ENCODE results near the gene KCTD6. TPM values are rescaled to one million over a fixed set of nuclear protein-coding genes. Genes with fewer than 3 reads are reported as not detected.

The KCTD6 gene
- total RNA-seq, 1 experiment from 2014 or later = 9.9 TPM

DNA sequence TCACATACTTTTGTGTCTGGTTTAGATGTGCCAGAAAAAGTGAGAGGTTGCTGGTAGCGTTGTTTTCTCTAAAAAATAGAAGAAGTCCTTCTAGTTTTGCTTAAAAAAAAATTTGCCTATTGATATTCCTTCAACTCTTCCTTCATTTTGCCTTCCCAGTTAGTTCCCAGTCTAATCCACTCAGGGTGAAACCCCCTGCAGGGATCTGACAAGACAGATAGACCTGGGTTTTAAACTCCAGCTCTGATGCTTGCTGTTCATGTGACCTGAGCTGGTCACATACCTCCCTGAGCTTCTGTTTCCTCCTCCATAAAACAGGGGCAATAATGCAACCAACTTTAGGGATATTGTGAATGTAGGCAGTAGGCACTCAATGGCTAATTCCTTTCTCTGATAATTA lies 18.6 kb upstream of the KCTD6 start:
- Mint-ChIP-seq H3K27me3 (ENCODE audit: insufficient read depth, unreplicated experiment) (no peaks in the 10 kb centered on the region), H3K4me1 (ENCODE audit: insufficient read depth, unreplicated experiment) (peaks cover 13% of the 10 kb centered on the region), H3K36me3 (ENCODE audit: insufficient read depth, unreplicated experiment) (no peaks in the 10 kb centered on the region), H3K9me3 (ENCODE audit: unreplicated experiment) (no peaks in the 10 kb centered on the region), H3K4me3 (ENCODE audit: unreplicated experiment) (no peak overlapping the region), H3K27ac (ENCODE audit: low read depth, unreplicated experiment) (peak overlapping the region; percentile 82)
- TF ChIP-seq, protein P1, sequence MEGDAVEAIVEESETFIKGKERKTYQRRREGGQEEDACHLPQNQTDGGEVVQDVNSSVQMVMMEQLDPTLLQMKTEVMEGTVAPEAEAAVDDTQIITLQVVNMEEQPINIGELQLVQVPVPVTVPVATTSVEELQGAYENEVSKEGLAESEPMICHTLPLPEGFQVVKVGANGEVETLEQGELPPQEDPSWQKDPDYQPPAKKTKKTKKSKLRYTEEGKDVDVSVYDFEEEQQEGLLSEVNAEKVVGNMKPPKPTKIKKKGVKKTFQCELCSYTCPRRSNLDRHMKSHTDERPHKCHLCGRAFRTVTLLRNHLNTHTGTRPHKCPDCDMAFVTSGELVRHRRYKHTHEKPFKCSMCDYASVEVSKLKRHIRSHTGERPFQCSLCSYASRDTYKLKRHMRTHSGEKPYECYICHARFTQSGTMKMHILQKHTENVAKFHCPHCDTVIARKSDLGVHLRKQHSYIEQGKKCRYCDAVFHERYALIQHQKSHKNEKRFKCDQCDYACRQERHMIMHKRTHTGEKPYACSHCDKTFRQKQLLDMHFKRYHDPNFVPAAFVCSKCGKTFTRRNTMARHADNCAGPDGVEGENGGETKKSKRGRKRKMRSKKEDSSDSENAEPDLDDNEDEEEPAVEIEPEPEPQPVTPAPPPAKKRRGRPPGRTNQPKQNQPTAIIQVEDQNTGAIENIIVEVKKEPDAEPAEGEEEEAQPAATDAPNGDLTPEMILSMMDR (IDR thresholded peaks at IDR 0.05; ENCODE audit: unreplicated experiment) = no peak
- intact Hi-C loops (cut with micrococcal nuclease) = no loop called here
- BruUV-seq (replicated peaks) = no TSS peak
- ChIA-PET POLR2A (interaction anchor here (2.5 to 3.5 kb wide), 2 partner anchors 8 to 14 kb away, joined by 9 to 33 read pairs; no protein-coding TSS in a partner anchor), CTCF (interaction anchor here (0.6 to 6.7 kb wide), 6 partner anchors 10 to 387 kb away, joined by 3 to 60 read pairs (median 6); partner anchors contain the start of gene KCTD6)
- no peak for DNase-seq (ENCODE audit: unreplicated experiment)

DNA sequence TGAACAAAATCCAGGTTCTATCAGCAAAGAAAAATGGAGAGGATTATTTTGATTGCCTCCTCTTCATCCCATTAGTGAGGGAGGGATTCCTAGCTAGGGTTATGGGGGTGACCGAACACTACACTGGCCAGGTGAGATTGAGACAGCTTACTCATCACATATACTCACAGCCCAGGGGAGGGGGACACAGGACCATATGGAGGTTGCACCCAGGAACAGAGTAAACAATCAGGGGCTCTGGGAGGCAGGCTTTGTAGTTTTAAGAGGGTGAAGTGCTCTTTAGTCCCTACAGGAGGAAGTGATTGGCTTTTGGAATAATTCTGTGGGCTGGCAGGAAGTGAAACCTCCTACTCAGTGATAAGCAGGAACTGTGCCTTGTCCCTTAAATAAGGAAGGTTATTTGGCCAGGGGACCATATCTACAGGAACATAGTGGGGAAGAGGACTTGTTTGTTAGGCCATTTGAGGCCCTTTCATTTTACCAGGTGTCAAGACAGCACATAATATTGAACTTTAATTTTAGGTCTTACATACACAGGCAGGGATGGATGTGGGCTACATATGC lies 17.5 kb upstream of the KCTD6 start:
- Mint-ChIP-seq H3K36me3 (ENCODE audit: insufficient read depth, unreplicated experiment) (no peaks in the 10 kb centered on the region), H3K4me3 (ENCODE audit: unreplicated experiment) (no peak overlapping the region), H3K27ac (ENCODE audit: low read depth, unreplicated experiment) (peak overlapping the region; percentile 27), H3K4me1 (ENCODE audit: insufficient read depth, unreplicated experiment) (peaks cover 13% of the 10 kb centered on the region), H3K27me3 (ENCODE audit: insufficient read depth, unreplicated experiment) (no peaks in the 10 kb centered on the region), H3K9me3 (ENCODE audit: unreplicated experiment) (no peaks in the 10 kb centered on the region)
- BruUV-seq (replicated peaks) = no TSS peak
- TF ChIP-seq, protein P1 (IDR thresholded peaks at IDR 0.05; ENCODE audit: unreplicated experiment) = no peak
- intact Hi-C loops (cut with micrococcal nuclease) = no loop called here
- ChIA-PET POLR2A (interaction anchor here (1.4 kb wide), 1 partner anchor 12 kb away, joined by 6 read pairs; no protein-coding TSS in a partner anchor), CTCF (interaction anchor here (6.7 kb wide), 1 partner anchor 18 kb away, joined by 60 read pairs; the partner anchor contains the start of gene KCTD6)
- no peak for DNase-seq (ENCODE audit: unreplicated experiment)

DNA sequence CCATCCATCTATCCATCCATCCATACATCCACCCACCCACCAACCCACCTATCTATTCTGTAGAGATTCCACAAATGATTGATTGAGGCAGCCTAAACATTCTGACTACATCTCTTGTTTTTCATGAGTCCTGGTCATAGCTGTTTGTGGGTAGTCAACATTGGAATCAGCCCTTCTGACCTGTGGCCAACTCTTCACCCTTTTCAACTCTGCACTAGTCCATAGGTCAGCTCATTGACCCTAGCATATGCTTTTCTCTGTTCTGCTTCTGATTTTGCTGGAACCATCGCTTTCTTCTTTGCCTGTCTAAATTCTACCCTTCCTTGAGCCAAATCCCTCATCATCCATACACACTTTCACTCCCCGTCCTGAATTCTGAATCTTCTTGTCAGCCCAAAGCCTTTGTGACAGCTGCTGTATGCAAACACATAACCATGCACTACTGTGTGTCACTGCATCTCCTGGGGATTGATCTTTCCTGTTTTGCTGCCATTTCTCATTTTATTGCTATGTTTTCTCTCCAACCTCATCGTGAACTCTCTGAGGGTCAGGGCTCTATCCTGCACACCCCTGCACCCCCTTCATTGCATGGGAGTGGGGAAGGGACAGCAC lies 16.8 kb upstream of the KCTD6 start:
- Mint-ChIP-seq H3K36me3 (ENCODE audit: insufficient read depth, unreplicated experiment) (no peaks in the 10 kb centered on the region), H3K9me3 (ENCODE audit: unreplicated experiment) (no peaks in the 10 kb centered on the region), H3K4me3 (ENCODE audit: unreplicated experiment) (no peak overlapping the region), H3K27me3 (ENCODE audit: insufficient read depth, unreplicated experiment) (no peaks in the 10 kb centered on the region), H3K4me1 (ENCODE audit: insufficient read depth, unreplicated experiment) (peaks cover 13% of the 10 kb centered on the region), H3K27ac (ENCODE audit: low read depth, unreplicated experiment) (no peak overlapping the region)
- ChIA-PET POLR2A (interaction anchor here (1.4 kb wide), 1 partner anchor 12 kb away, joined by 6 read pairs; no protein-coding TSS in a partner anchor), CTCF (interaction anchor here (1.9 kb wide), 1 partner anchor 16 kb away, joined by 10 read pairs; the partner anchor contains the start of gene KCTD6)
- BruUV-seq (replicated peaks) = no TSS peak
- intact Hi-C loops (cut with micrococcal nuclease) = no loop called here
- TF ChIP-seq, protein P1 (IDR thresholded peaks at IDR 0.05; ENCODE audit: unreplicated experiment) = no peak
- no peak for DNase-seq (ENCODE audit: unreplicated experiment)

DNA sequence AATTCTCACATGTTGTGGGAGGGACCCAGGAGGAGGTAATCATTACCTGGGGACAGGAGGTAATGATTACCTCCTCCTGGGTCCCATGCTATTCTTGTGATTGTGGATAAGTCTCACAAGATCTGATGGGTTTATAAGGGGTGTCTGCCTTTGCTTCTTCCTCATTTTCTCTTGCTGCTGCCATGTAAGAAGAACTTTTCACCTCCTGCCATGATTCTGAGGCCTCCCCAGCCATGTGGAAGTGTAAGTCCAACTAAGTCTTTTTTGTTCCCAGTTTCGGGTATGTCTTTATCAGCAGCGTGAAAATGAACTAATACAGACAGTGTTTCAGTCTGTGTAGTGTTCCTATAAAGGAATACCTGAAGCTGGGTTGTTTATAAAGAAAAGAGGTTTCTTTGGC lies 13.1 kb upstream of the KCTD6 start:
- Mint-ChIP-seq H3K9me3 (ENCODE audit: unreplicated experiment) (no peaks in the 10 kb centered on the region), H3K27me3 (ENCODE audit: insufficient read depth, unreplicated experiment) (no peaks in the 10 kb centered on the region), H3K36me3 (ENCODE audit: insufficient read depth, unreplicated experiment) (no peaks in the 10 kb centered on the region), H3K27ac (ENCODE audit: low read depth, unreplicated experiment) (no peak overlapping the region), H3K4me1 (ENCODE audit: insufficient read depth, unreplicated experiment) (no peaks in the 10 kb centered on the region), H3K4me3 (ENCODE audit: unreplicated experiment) (no peak overlapping the region)
- ChIA-PET POLR2A (no interaction called here), CTCF (no interaction called here)
- TF ChIP-seq, protein P1 (IDR thresholded peaks at IDR 0.05; ENCODE audit: unreplicated experiment) = no peak
- BruUV-seq (replicated peaks) = no TSS peak
- intact Hi-C loops (cut with micrococcal nuclease) = no loop called here
- DNase-seq (ENCODE audit: unreplicated experiment) = no peak

Measured in MCF 10A (cell line).